Endodermal cell (in vitro differentiated cells): ENCODE measurements around the gene XIRP2. TPM values are rescaled to one million over a fixed set of nuclear protein-coding genes. Genes with fewer than 3 reads are reported as not detected.

Experiments used
- DNase-seq: peaks from one replicate; pipeline ENCODE4 v3.0.0-alpha.2; 2017
- H3K27ac ChIP-seq: 2 replicates; pipeline ENCODE4 v1.5.1; 2013; ENCODE audit warnings: mild to moderate bottlenecking, low read depth, low read length, moderate library complexity
- H3K27me3 ChIP-seq: 2 replicates; pipeline ENCODE4 v1.6.1; 2013; ENCODE audit warnings: mild to moderate bottlenecking, low read length, moderate library complexity; ENCODE audit not compliant: insufficient read depth, control insufficient read depth, poor library complexity, severe bottlenecking
- H3K36me3 ChIP-seq: 2 replicates; pipeline ENCODE4 v1.7.0; 2013; ENCODE audit warnings: mild to moderate bottlenecking, low read length, moderate library complexity; ENCODE audit not compliant: control insufficient read depth, insufficient read depth
- H3K4me1 ChIP-seq: one replicate; pipeline ENCODE4 v1.7.0; 2013; ENCODE audit warnings: low read length; ENCODE audit not compliant: control insufficient read depth, insufficient read depth
- H3K4me3 ChIP-seq: 2 replicates; pipeline ENCODE4 v1.5.1; 2013; ENCODE audit warnings: mild to moderate bottlenecking, low read length, moderate library complexity
- H3K9ac ChIP-seq: 2 replicates; pipeline ENCODE4 v1.6.1; 2013; ENCODE audit warnings: mild to moderate bottlenecking, low read length, moderate library complexity; ENCODE audit not compliant: poor library complexity, severe bottlenecking; ENCODE audit errors: extremely low read depth
- H3K9me3 ChIP-seq: 2 replicates; pipeline ENCODE4 v1.6.1; 2013; ENCODE audit warnings: mild to moderate bottlenecking, low read length, moderate library complexity; ENCODE audit not compliant: control insufficient read depth
- H3K27ac Mint-ChIP-seq: 2 replicates; pipeline ENCODE4 v1.8.0; 2020; ENCODE audit warnings: mixed read lengths
- H3K27me3 Mint-ChIP-seq: 2 replicates; pipeline ENCODE4 v1.8.0; 2021; ENCODE audit warnings: mild to moderate bottlenecking, mixed read lengths; ENCODE audit not compliant: insufficient read depth
- H3K36me3 Mint-ChIP-seq: 2 replicates; pipeline ENCODE4 v1.8.0; 2020; ENCODE audit warnings: low read depth, mixed read lengths
- H3K4me1 Mint-ChIP-seq: 2 replicates; pipeline ENCODE4 v1.8.0; 2020; ENCODE audit warnings: mixed read lengths
- H3K4me3 Mint-ChIP-seq: 2 replicates; pipeline ENCODE4 v1.8.0; 2020; ENCODE audit warnings: mild to moderate bottlenecking, moderate library complexity, mixed read lengths
- H3K9me3 Mint-ChIP-seq: 2 replicates; pipeline ENCODE4 v1.8.0; 2020; ENCODE audit warnings: mild to moderate bottlenecking, mixed read lengths
- CTCF ChIP-seq: fragments of 200-600 bp; sonication (generic); conservative IDR thresholded peaks from 2 replicates; pipeline ENCODE4 v1.5.0; 2021; ENCODE audit warnings: antibody characterized with exemption, mild to moderate bottlenecking
- WGBS, 2 experiments: methylation state at CpG; one replicate each; pipeline versions ENCODE4 v1.1.5 to v1.1.7; 2013; ENCODE audit warnings: missing lambda C conversion rate in 2 of 2, mixed read lengths in 1 of 2; ENCODE audit not compliant: insufficient coverage in 1 of 2, insufficient read length in 1 of 2; 5-methylcytosine and 5-hydroxymethylcytosine counted together
- total RNA-seq, 2 donors: library from RNA; stranded (reverse); fragmentation: NEBNext Ultra II Directional in 1 of 2; extraction: Animal tissue kit (Norgen Biotek cat#: 25700) in 1 of 2; gene quantifications; 2 replicates in 1 of 2; 3 replicates in 1 of 2; pipeline ENCODE4 v1.2.1, GENCODE V29; 2021

The XIRP2 gene
- total RNA-seq, 2 donors from 2014 or later: not detected

- no peak overlapping the region for H3K4me3 ChIP-seq
- no peak overlapping the region for H3K27ac ChIP-seq
- H3K4me1 ChIP-seq: no peaks in the 10 kb centered on the region
- no peaks in the 10 kb centered on the region for H3K36me3 ChIP-seq
- Mint-ChIP-seq H3K27ac (no peak overlapping the region), H3K36me3 (no peaks in the 10 kb centered on the region), H3K9me3 (peaks cover 12% of the 10 kb centered on the region), H3K27me3 (peaks cover 2% of the 10 kb centered on the region), H3K4me1 (no peaks in the 10 kb centered on the region), H3K4me3 (no peak overlapping the region)
- no peak for TF ChIP-seq CTCF
- WGBS, 2 experiments: 80% methylated on average over 1 of the region's 1 CpG
- no peak for DNase-seq
- no peaks in the 10 kb centered on the region for H3K9me3 ChIP-seq
- no peaks in the 10 kb centered on the region for H3K27me3 ChIP-seq
- H3K9ac ChIP-seq: no peak overlapping the region
These were observed 54.1 kb downstream of the XIRP2 start for GRCh38 chr2:166942377-166942776.

GRCh38 chr2:166944909-166945308 lies 56.6 kb downstream of the XIRP2 start:
- no peaks in the 10 kb centered on the region for H3K4me1 Mint-ChIP-seq
- TF ChIP-seq CTCF: peak; percentile 43

GRCh38 chr2:166957686-166958085 lies 69.4 kb downstream of the XIRP2 start:
- H3K27ac Mint-ChIP-seq: no peak overlapping the region
- H3K9me3 Mint-ChIP-seq: no peaks in the 10 kb centered on the region
- Histone ChIP-seq H3K9ac (no peak overlapping the region), H3K4me3 (no peak overlapping the region), H3K27me3 (no peaks in the 10 kb centered on the region), H3K4me1 (no peaks in the 10 kb centered on the region), H3K27ac (no peak overlapping the region), H3K36me3 (no peaks in the 10 kb centered on the region), H3K9me3 (no peaks in the 10 kb centered on the region)
- H3K4me1 Mint-ChIP-seq: no peaks in the 10 kb centered on the region
- no peaks in the 10 kb centered on the region for H3K27me3 Mint-ChIP-seq
- H3K4me3 Mint-ChIP-seq: no peak overlapping the region
- no peak for TF ChIP-seq CTCF
- DNase-seq: no peak
- H3K36me3 Mint-ChIP-seq: no peaks in the 10 kb centered on the region
- 91% methylated on average over 3 of the region's 3 CpGs; no CpG with 5 or more reads in 1 of the 2 experiments for WGBS, 2 experiments

More at GRCh38 chr2:166944909-166945308, 56.6 kb downstream of the XIRP2 start:
- H3K4me3 Mint-ChIP-seq: no peak overlapping the region
- Histone ChIP-seq H3K36me3 (no peaks in the 10 kb centered on the region), H3K4me1 (no peaks in the 10 kb centered on the region), H3K9ac (no peak overlapping the region), H3K9me3 (no peaks in the 10 kb centered on the region), H3K27me3 (no peaks in the 10 kb centered on the region), H3K27ac (no peak overlapping the region), H3K4me3 (no peak overlapping the region)
- H3K36me3 Mint-ChIP-seq: no peaks in the 10 kb centered on the region
- H3K27ac Mint-ChIP-seq: no peak overlapping the region
- no peaks in the 10 kb centered on the region for H3K27me3 Mint-ChIP-seq
- no peak for DNase-seq
- 89% methylated on average over 1 of the region's 1 CpG; no CpG with 5 or more reads in 1 of the 2 experiments for WGBS, 2 experiments
- peaks cover 8% of the 10 kb centered on the region for H3K9me3 Mint-ChIP-seq
